Parathyroid adenoma (tissue), 2 donors: ENCODE results near the gene COA6.

ENCODE experiments used
- H2AFZ ChIP-seq: fragments of 300-600 bp; sonication (generic); one replicate; pipeline ENCODE4 v1.7.0; 2017; ENCODE audit warnings: antibody characterized with exemption, mild to moderate bottlenecking
- H3K27ac ChIP-seq: fragments of 300-600 bp; sonication (generic); one replicate; pipeline ENCODE4 v1.7.0; 2017
- H3K27me3 ChIP-seq: fragments of 300-600 bp; sonication (generic); one replicate; pipeline ENCODE4 v1.7.0; 2017; ENCODE audit warnings: low read length; ENCODE audit not compliant: control insufficient read depth, insufficient read depth
- H3K36me3 ChIP-seq: fragments of 300-600 bp; sonication (generic); one replicate; pipeline ENCODE4 v1.7.0; 2017; ENCODE audit warnings: low read length; ENCODE audit not compliant: control insufficient read depth, insufficient read depth
- H3K4me1 ChIP-seq: fragments of 300-600 bp; sonication (generic); one replicate; pipeline ENCODE4 v1.7.0; 2017; ENCODE audit warnings: control low read depth
- H3K4me2 ChIP-seq: fragments of 300-600 bp; sonication (generic); one replicate; pipeline ENCODE4 v1.7.0; 2017; ENCODE audit warnings: low read length
- H3K4me3 ChIP-seq: fragments of 300-600 bp; sonication (generic); one replicate; pipeline ENCODE4 v1.7.0; 2017; ENCODE audit warnings: low read depth, low read length
- H3K79me2 ChIP-seq: fragments of 300-600 bp; sonication (generic); one replicate; pipeline ENCODE4 v1.7.0; 2017; ENCODE audit warnings: control low read depth
- H3K9ac ChIP-seq: fragments of 300-600 bp; sonication (generic); one replicate; pipeline ENCODE4 v1.7.0; 2017; ENCODE audit warnings: mild to moderate bottlenecking
- H3K9me3 ChIP-seq: fragments of 300-600 bp; sonication (generic); one replicate; pipeline ENCODE4 v1.7.0; 2017; ENCODE audit warnings: low read length; ENCODE audit not compliant: control insufficient read depth
- TF ChIP-seq, protein P1 (sequence below): fragments of 300-600 bp; sonication (generic); IDR thresholded peaks from one replicate; pipeline ENCODE4 v1.7.0; 2017; ENCODE audit warnings: antibody characterized with exemption, mild to moderate bottlenecking
- donor health status: primary hyperparathyroidism.

Gene COA6

DNA sequence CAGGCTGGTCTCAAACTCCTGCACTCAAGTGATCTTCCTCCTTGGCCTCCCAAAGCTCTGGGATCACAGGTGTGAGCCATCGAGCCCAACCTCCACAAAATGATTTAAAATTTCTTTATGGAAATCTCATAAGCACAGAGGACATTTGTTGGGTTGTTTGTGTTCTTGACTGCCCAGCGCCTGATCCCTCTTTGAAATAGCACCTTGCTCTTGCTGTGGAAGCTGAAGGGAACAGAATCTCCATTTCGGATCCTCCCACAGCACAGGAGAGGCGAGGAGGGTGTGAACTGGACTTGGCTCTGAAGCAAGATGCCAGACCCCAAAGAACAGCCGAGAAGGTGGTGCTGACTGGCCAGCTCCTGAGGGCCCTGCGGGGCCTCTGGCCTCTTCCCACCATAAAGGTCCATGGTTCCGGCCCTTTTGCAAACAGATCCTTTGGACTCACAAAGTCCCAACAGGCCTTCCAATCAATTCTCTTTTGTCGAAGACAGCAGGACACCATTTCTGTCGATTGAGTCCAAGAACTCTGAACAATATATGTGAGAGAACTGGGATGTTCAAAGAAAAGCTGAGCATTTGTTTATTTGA is 45.6 kb upstream of the COA6 start:
- no peak overlapping the region for H3K27ac ChIP-seq
- no peaks in the 10 kb centered on the region for H3K36me3 ChIP-seq
- no peak overlapping the region for H3K9ac ChIP-seq
- H3K4me2 ChIP-seq = no peak overlapping the region
- H2AFZ ChIP-seq = no peak overlapping the region
- TF ChIP-seq, protein P1, sequence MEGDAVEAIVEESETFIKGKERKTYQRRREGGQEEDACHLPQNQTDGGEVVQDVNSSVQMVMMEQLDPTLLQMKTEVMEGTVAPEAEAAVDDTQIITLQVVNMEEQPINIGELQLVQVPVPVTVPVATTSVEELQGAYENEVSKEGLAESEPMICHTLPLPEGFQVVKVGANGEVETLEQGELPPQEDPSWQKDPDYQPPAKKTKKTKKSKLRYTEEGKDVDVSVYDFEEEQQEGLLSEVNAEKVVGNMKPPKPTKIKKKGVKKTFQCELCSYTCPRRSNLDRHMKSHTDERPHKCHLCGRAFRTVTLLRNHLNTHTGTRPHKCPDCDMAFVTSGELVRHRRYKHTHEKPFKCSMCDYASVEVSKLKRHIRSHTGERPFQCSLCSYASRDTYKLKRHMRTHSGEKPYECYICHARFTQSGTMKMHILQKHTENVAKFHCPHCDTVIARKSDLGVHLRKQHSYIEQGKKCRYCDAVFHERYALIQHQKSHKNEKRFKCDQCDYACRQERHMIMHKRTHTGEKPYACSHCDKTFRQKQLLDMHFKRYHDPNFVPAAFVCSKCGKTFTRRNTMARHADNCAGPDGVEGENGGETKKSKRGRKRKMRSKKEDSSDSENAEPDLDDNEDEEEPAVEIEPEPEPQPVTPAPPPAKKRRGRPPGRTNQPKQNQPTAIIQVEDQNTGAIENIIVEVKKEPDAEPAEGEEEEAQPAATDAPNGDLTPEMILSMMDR = no peak
- no peaks in the 10 kb centered on the region for H3K79me2 ChIP-seq
- no peaks in the 10 kb centered on the region for H3K9me3 ChIP-seq
- H3K27me3 ChIP-seq = no peaks in the 10 kb centered on the region
- H3K4me1 ChIP-seq = no peaks in the 10 kb centered on the region
- H3K4me3 ChIP-seq = no peak overlapping the region

DNA sequence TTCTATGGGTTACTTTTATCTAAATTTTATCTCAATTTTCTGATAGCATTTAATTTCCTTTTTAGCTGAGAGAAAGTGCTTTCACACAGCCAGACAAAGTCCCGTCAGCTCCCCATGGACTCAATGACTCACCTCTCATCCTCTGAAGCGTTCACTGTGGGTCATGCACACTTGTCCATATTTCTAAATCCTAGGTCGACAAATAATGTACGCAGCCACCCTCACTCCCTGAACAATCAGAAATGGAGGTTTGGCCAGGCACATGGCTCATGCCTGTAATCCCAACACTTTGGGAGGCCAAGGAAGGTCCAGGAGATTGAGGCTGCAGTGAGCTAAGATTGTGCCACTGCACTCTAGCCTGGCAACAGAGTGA is 42.4 kb upstream of the COA6 start:
- no peak overlapping the region for H3K9ac ChIP-seq
- H3K27ac ChIP-seq = no peak overlapping the region
- H3K4me3 ChIP-seq = no peak overlapping the region
- no peak overlapping the region for H3K4me2 ChIP-seq
- no peaks in the 10 kb centered on the region for H3K36me3 ChIP-seq
- H3K79me2 ChIP-seq = no peaks in the 10 kb centered on the region
- H3K27me3 ChIP-seq = no peaks in the 10 kb centered on the region
- no peaks in the 10 kb centered on the region for H3K4me1 ChIP-seq
- no peak overlapping the region for H2AFZ ChIP-seq
- H3K9me3 ChIP-seq = no peaks in the 10 kb centered on the region
- TF ChIP-seq, protein P1 = no peak

DNA sequence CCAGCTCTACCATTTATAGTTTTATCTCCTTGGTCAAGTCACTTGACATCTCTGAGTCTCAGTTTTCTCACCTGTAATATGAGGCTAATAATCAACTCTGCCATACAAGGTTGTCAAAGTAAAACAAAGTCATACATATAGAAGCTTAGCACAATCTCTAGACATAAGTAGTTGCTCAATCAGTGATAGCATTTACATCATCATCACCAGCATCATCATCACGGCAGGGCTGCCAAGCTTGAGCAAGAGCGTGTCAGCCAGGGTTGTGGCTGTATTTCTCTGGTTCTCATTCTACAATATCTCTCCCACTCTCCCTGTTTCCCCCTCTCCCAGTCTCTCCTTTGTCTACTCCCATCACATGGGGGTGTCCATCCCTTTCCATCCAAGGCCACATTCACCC is 41.7 kb upstream of the COA6 start:
- TF ChIP-seq, protein P1 = no peak
- H3K4me1 ChIP-seq = no peaks in the 10 kb centered on the region
- H3K9ac ChIP-seq = no peak overlapping the region
- H3K9me3 ChIP-seq = no peaks in the 10 kb centered on the region
- no peak overlapping the region for H3K27ac ChIP-seq
- H3K4me2 ChIP-seq = no peak overlapping the region
- H3K4me3 ChIP-seq = no peak overlapping the region
- H3K79me2 ChIP-seq = no peaks in the 10 kb centered on the region
- H3K36me3 ChIP-seq = no peaks in the 10 kb centered on the region
- no peak overlapping the region for H2AFZ ChIP-seq
- no peaks in the 10 kb centered on the region for H3K27me3 ChIP-seq

DNA sequence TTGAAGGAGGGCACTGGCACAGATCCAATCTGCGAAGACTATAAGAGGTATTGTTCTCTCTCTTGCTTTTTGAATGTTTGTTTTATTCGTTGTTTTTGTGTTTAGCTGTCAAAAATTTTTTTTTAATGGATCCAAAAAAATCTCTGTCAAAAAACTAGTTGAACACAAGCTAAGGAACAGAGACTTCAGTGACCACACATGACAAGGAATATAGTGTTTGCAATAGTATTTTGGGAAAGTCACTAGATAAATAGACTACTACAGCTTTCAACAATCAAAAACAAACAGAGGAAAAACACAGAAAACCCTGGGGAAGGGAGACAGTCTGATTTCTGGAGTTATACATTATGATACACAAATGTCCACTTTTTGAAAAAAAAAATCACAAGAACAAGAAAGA is 36.9 kb upstream of the COA6 start:
- TF ChIP-seq, protein P1 = no peak
- no peaks in the 10 kb centered on the region for H3K9me3 ChIP-seq
- no peaks in the 10 kb centered on the region for H3K79me2 ChIP-seq
- no peak overlapping the region for H2AFZ ChIP-seq
- H3K27me3 ChIP-seq = no peaks in the 10 kb centered on the region
- H3K9ac ChIP-seq = no peak overlapping the region
- no peaks in the 10 kb centered on the region for H3K36me3 ChIP-seq
- H3K27ac ChIP-seq = no peak overlapping the region
- no peak overlapping the region for H3K4me3 ChIP-seq
- H3K4me1 ChIP-seq = no peaks in the 10 kb centered on the region
- no peak overlapping the region for H3K4me2 ChIP-seq

DNA sequence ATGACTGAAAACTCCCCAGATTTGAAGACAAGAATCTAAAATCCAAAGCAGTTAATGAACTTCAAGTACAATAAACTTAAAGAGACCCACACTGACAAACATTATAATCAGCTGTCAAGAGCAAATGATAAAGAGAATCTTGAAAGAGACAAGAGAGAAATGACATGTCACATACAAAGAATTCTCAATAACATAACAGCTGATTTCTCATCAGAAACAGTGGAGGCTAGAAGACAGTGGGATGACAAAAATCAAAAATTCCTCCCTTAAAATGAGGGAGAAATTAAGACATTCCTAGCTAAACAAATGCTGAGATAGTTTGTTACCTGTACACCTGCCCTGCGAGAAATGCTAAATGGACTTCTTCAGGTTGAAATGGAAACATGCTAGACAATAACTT is 36.0 kb upstream of the COA6 start:
- H3K27me3 ChIP-seq = no peaks in the 10 kb centered on the region
- no peak overlapping the region for H2AFZ ChIP-seq
- H3K9ac ChIP-seq = no peak overlapping the region
- H3K4me2 ChIP-seq = no peak overlapping the region
- H3K9me3 ChIP-seq = no peaks in the 10 kb centered on the region
- TF ChIP-seq, protein P1 = no peak
- no peaks in the 10 kb centered on the region for H3K36me3 ChIP-seq
- no peak overlapping the region for H3K27ac ChIP-seq
- no peak overlapping the region for H3K4me3 ChIP-seq
- no peaks in the 10 kb centered on the region for H3K4me1 ChIP-seq
- H3K79me2 ChIP-seq = no peaks in the 10 kb centered on the region
